Measurements from ENCODE around the gene EPB41L5.
"Not testable (repeated sequence)": the region's sequence is repeated elsewhere in the genome, so short reads cannot be mapped to it uniquely, and the experiment has no call there.

The EPB41L5 gene

DNA sequence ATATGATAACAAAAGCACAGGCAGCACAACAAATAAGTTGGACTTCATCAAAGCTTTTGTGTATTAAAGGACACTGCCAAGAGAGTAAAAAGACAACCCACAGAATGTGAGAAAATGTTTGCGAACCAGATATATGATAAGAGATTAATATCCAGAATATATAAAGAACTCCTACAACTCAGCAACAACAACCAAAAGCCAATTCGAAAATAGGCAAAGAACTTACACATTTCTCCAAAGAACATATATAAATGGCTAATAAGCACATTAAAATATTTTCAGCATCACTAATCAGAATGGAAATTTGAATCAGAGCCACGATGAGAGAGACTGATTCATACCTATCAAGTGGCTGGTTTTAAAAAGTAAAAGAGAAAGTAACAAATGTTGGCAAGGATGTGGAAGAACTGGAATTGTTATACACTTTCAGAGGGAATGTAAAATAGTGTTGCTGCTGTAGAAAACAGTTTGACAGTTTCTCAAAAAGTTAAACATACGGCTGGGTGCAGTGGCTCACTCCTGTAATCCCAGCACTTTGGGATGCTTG lies 25.2 kb downstream of the EPB41L5 start:
- ChIA-PET CTCF (interaction anchor here (0.9 kb wide), 1 partner anchor 11 kb away, joined by 3 read pairs; no protein-coding TSS in a partner anchor), POLR2A (no interaction called here)
- H3K4me3 ChIP-seq (ENCODE audit: low read depth, low read length): no peak overlapping the region
- TF ChIP-seq, protein P1, sequence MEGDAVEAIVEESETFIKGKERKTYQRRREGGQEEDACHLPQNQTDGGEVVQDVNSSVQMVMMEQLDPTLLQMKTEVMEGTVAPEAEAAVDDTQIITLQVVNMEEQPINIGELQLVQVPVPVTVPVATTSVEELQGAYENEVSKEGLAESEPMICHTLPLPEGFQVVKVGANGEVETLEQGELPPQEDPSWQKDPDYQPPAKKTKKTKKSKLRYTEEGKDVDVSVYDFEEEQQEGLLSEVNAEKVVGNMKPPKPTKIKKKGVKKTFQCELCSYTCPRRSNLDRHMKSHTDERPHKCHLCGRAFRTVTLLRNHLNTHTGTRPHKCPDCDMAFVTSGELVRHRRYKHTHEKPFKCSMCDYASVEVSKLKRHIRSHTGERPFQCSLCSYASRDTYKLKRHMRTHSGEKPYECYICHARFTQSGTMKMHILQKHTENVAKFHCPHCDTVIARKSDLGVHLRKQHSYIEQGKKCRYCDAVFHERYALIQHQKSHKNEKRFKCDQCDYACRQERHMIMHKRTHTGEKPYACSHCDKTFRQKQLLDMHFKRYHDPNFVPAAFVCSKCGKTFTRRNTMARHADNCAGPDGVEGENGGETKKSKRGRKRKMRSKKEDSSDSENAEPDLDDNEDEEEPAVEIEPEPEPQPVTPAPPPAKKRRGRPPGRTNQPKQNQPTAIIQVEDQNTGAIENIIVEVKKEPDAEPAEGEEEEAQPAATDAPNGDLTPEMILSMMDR (IDR thresholded peaks at IDR 0.05; ENCODE audit: insufficient read depth, low read length, missing control alignments): no peak
- DNase-seq (ENCODE audit: low read depth, low spot score): no peak

DNA sequence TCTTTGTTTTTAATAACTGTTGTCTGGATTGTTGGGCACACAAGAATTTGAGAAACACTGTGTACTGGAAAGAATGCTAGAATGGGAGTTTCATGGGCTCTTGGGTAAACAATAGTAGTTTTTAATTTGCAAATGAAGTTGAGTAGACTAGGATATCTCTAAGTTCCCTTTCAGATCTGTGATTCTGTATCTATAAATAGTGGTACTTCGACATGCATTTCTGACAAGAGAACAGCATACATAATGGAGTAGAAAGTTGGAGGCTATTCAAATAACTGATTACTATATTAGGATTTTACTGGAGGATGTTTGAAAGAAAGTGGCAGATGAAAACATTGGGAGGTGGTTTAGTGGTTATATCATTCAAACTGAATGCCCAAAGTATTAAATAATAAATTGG lies 29.5 kb downstream of the EPB41L5 start:
- TF ChIP-seq, protein P1 (IDR thresholded peaks at IDR 0.05; ENCODE audit: insufficient read depth, low read length, missing control alignments): no peak
- DNase-seq (ENCODE audit: low read depth, low spot score): no peak
- H3K4me3 ChIP-seq (ENCODE audit: low read depth, low read length): no peak overlapping the region
- ChIA-PET CTCF (no interaction called here), POLR2A (no interaction called here)

- ChIA-PET POLR2A (no interaction called here), CTCF (no interaction called here)
- TF ChIP-seq, protein P1 (IDR thresholded peaks at IDR 0.05; ENCODE audit: insufficient read depth, low read length, missing control alignments): no peak
- no peak overlapping the region for H3K4me3 ChIP-seq (ENCODE audit: low read depth, low read length)
- no peak for DNase-seq (ENCODE audit: low read depth, low spot score)
Measured at GRCh38 chr2:120044336-120044735, 31.5 kb downstream of the EPB41L5 start.

DNA sequence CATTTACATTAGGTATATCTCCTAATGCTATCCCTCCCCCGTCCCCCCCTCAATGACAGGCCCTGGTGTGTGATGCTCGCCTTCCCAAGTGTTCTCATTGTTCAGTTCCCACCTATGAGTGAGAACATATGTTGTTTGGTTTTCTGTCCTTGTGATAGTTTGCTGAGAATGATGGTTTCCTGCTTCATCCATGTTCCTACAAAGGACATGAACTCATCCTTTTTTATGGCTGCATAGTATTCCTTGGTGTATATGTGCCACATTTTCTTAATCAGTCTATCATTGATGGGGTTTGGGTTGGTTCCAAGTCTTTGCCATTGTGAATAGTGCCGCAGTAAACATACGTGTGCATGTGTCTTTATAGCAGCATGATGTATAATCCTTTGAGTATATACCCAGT lies 32.9 kb downstream of the EPB41L5 start:
- POLR2A ChIA-PET; DNase-seq (ENCODE audit: low read depth, low spot score); CTCF ChIA-PET; H3K4me3 ChIP-seq (ENCODE audit: low read depth, low read length): not testable (repeated sequence)

- CTCF ChIA-PET; POLR2A ChIA-PET; DNase-seq (ENCODE audit: low read depth, low spot score); H3K4me3 ChIP-seq (ENCODE audit: low read depth, low read length): not testable (repeated sequence)
Measured at GRCh38 chr2:120046252-120046651, 33.4 kb downstream of the EPB41L5 start.

DNA sequence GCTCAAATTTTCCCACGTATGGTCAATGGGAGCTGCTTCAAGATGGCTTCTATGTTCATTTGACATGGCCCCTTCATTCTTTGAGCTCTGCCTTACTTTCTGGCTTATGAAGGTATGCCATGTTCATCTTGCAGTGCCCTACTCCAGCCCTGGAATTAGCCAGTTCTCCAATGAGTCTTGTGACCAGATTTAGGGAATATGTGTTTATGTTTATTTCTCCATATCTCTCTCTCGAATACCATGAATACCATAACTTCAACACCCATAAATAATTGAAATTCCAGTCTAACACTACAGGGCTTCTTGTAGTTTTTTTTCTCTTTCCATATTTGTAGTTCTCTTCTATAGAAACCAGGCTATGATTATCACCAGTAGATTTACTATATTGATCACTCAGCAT lies 39.7 kb downstream of the EPB41L5 start:
- TF ChIP-seq, protein P1 (IDR thresholded peaks at IDR 0.05; ENCODE audit: insufficient read depth, low read length, missing control alignments): no peak
- ChIA-PET CTCF (no interaction called here), POLR2A (no interaction called here)

DNA sequence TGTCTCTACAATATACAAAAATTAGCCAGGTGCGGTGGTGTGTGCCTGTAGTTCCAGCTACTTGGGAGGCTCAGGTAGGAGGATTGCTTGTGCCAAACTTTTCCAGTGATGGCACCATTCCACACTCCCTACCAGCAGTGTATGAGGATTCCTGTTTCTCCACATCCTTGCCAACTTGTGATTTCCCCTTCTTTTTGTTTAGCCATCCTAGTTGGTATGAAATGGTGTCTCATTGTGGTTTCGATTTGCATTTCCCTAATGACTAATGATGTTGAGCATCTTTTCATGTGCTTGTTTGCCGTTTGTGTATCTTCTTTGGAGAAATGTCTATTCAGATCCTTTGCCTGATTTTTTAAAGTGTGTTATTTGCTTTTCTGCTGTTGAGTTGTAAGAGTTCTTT lies 41.0 kb downstream of the EPB41L5 start:
- no peak overlapping the region for H3K4me3 ChIP-seq (ENCODE audit: low read depth, low read length)
- ChIA-PET POLR2A (no interaction called here), CTCF (no interaction called here)
- no peak for DNase-seq (ENCODE audit: low read depth, low spot score)
- TF ChIP-seq, protein P1 (IDR thresholded peaks at IDR 0.05; ENCODE audit: insufficient read depth, low read length, missing control alignments): no peak

More for the DNA sequence above, 39.7 kb downstream of the EPB41L5 start:
- no peak overlapping the region for H3K4me3 ChIP-seq (ENCODE audit: low read depth, low read length)
- peak; percentile 7 for DNase-seq (ENCODE audit: low read depth, low spot score)
